GM23248 (cell line): ENCODE data around the gene IFT27. TPM values are rescaled to one million over a fixed set of nuclear protein-coding genes. Genes with fewer than 3 reads are reported as not detected.

Experiments used
- DNase-seq: peaks from one replicate; pipeline ENCODE4 v3.0.0-alpha.2; 2015
- H2AFZ ChIP-seq: fragments of 200-600 bp; sonication (generic); 2 replicates; pipeline ENCODE4 v1.6.1; 2016; ENCODE audit warnings: antibody characterized with exemption
- H3F3A ChIP-seq: fragments of 200-600 bp; sonication (generic); 2 replicates; pipeline ENCODE4 v1.6.1; 2016; ENCODE audit warnings: mild to moderate bottlenecking, antibody characterized with exemption, mixed run types; ENCODE audit not compliant: insufficient read depth
- H3K27ac ChIP-seq: fragments of 200-600 bp; sonication (generic); 2 replicates; pipeline ENCODE4 v1.5.1; 2016; ENCODE audit warnings: mild to moderate bottlenecking
- H3K27me3 ChIP-seq: fragments of 200-600 bp; sonication (generic); replicated peaks from 2 replicates; pipeline ENCODE4 v1.6.1; 2016; ENCODE audit warnings: mild to moderate bottlenecking; ENCODE audit not compliant: insufficient read depth
- H3K36me3 ChIP-seq: fragments of 200-600 bp; sonication (generic); 2 replicates; pipeline ENCODE4 v1.6.1; 2016; ENCODE audit warnings: low read depth, mild to moderate bottlenecking
- H3K4me1 ChIP-seq: fragments of 200-600 bp; sonication (generic); 2 replicates; pipeline ENCODE4 v1.6.1; 2016; ENCODE audit warnings: mild to moderate bottlenecking; ENCODE audit not compliant: insufficient read depth
- H3K4me2 ChIP-seq: fragments of 200-600 bp; sonication (generic); one replicate; pipeline ENCODE4 v1.6.1; 2016; ENCODE audit warnings: mild to moderate bottlenecking; ENCODE audit not compliant: unreplicated experiment
- H3K4me3 ChIP-seq: fragments of 200-600 bp; sonication (generic); 2 replicates; pipeline ENCODE4 v1.5.1; 2016; ENCODE audit warnings: mild to moderate bottlenecking
- H3K79me2 ChIP-seq: fragments of 200-600 bp; sonication (generic); 2 replicates; pipeline ENCODE4 v1.6.1; 2016; ENCODE audit warnings: mild to moderate bottlenecking; ENCODE audit not compliant: insufficient read depth
- H3K9ac ChIP-seq: fragments of 200-600 bp; sonication (generic); 2 replicates; pipeline ENCODE4 v1.6.1; 2016; ENCODE audit warnings: mild to moderate bottlenecking
- H3K9me2 ChIP-seq: fragments of 200-600 bp; sonication (generic); 2 replicates; pipeline ENCODE4 v1.6.1; 2016; ENCODE audit warnings: mixed run types, mild to moderate bottlenecking, moderate library complexity; ENCODE audit not compliant: insufficient read depth
- H3K9me3 ChIP-seq: fragments of 200-600 bp; sonication (generic); one replicate; pipeline ENCODE4 v1.6.1; 2017; ENCODE audit warnings: low read depth
- H4K20me1 ChIP-seq: fragments of 200-600 bp; sonication (generic); 2 replicates; pipeline ENCODE4 v1.6.0; 2016; ENCODE audit not compliant: insufficient read depth
- EZH2 ChIP-seq: fragments of 200-600 bp; sonication (generic); IDR thresholded peaks from 2 replicates; pipeline ENCODE4 v1.6.1; 2018; ENCODE audit warnings: antibody characterized with exemption, mild to moderate bottlenecking; ENCODE audit not compliant: insufficient read depth, poor library complexity, severe bottlenecking
- EZH2phosphoT487 ChIP-seq: fragments of 200-600 bp; sonication (generic); IDR thresholded peaks from 2 replicates; pipeline ENCODE4 v1.6.1; 2018; ENCODE audit warnings: antibody characterized with exemption, moderate library complexity, mild to moderate bottlenecking, low read depth; ENCODE audit not compliant: insufficient read depth
- WGBS, 2 experiments: methylation state at CpG; one replicate each; pipeline ENCODE4 v1.1.6; 2015 to 2017; ENCODE audit warnings: low lambda C conversion rate in 2 of 2, low coverage in 1 of 2; ENCODE audit errors: missing lambda C conversion rate in 2 of 2; 5-methylcytosine and 5-hydroxymethylcytosine counted together
- in situ Hi-C: fragments of 300-500 bp; cut with MboI; formaldehyde crosslinking; loops from 2 replicates; pipeline ENCODE4 v1.15.0; 2020
- polyA plus RNA-seq: library from polyadenylated mRNA; unstranded; fragments of >200 nt; fragmentation: Nextera tagmentation; extraction: Ambion mirVana; gene quantifications from 2 replicates; pipeline ENCODE4 v1.2.1, GENCODE V29; 2016
- total RNA-seq: library from RNA; depleted of rRNA; stranded (reverse); fragments of >200 nt; shearing (Covaris generic); gene quantifications from 2 replicates; pipeline ENCODE4 v1.2.3, GENCODE V29; 2014

The IFT27 gene
- total and polyA plus RNA-seq, 2 experiments from 2014 or later: 10.1 to 28.8 TPM

- no peaks in the 10 kb centered on the region for H3K9me3 ChIP-seq
- H4K20me1 ChIP-seq: no peaks in the 10 kb centered on the region
- H3K4me2 ChIP-seq: no peak overlapping the region
- no peaks in the 10 kb centered on the region for H3K79me2 ChIP-seq
- no peak overlapping the region for H3K27ac ChIP-seq
- H3K27me3 ChIP-seq: peaks cover 78% of the 10 kb centered on the region
- no peak overlapping the region for H3K4me3 ChIP-seq
- no peaks in the 10 kb centered on the region for H3K36me3 ChIP-seq
- DNase-seq: no peak
- 2 to 8% methylated on average over 6 to 9 of the region's 9 CpGs for WGBS, 2 experiments
- H3K9me2 ChIP-seq: no peaks in the 10 kb centered on the region
- H3K4me1 ChIP-seq: no peaks in the 10 kb centered on the region
- no peak overlapping the region for H3K9ac ChIP-seq
- H3F3A ChIP-seq: no peaks in the 10 kb centered on the region
- no peak overlapping the region for H2AFZ ChIP-seq
- no peak for TF ChIP-seq EZH2phosphoT487
- no peak for TF ChIP-seq EZH2
- in situ Hi-C loops: no loop called here
Observed at GRCh38 chr22:36819112-36819511, 43.2 kb upstream of the IFT27 start.

- Histone ChIP-seq H3K4me2 (no peak overlapping the region), H3K4me1 (no peaks in the 10 kb centered on the region), H4K20me1 (no peaks in the 10 kb centered on the region), H3K27me3 (peaks cover 83% of the 10 kb centered on the region), H3F3A (no peaks in the 10 kb centered on the region), H2AFZ (no peak overlapping the region), H3K36me3 (no peaks in the 10 kb centered on the region), H3K27ac (no peak overlapping the region), H3K9ac (no peak overlapping the region), H3K9me2 (no peaks in the 10 kb centered on the region), H3K4me3 (no peak overlapping the region), H3K9me3 (no peaks in the 10 kb centered on the region), H3K79me2 (no peaks in the 10 kb centered on the region)
- DNase-seq: peak; percentile 41
- WGBS, 2 experiments: 57 to 58% methylated on average over 6 of the region's 6 CpGs
- in situ Hi-C loops: no loop called here
- TF ChIP-seq EZH2: peak; percentile 9
- no peak for TF ChIP-seq EZH2phosphoT487
Observed at GRCh38 chr22:36818010-36818642, 42.2 kb upstream of the IFT27 start.

GRCh38 chr22:36817525-36817848, 41.6 kb upstream of the IFT27 start:
- H3K9me2 ChIP-seq: no peaks in the 10 kb centered on the region
- in situ Hi-C loops: no loop called here
- no peak for TF ChIP-seq EZH2phosphoT487
- no peak for TF ChIP-seq EZH2
- no peaks in the 10 kb centered on the region for H3F3A ChIP-seq
- no peaks in the 10 kb centered on the region for H3K36me3 ChIP-seq
- H3K4me3 ChIP-seq: no peak overlapping the region
- DNase-seq: no peak
- peaks cover 89% of the 10 kb centered on the region for H3K27me3 ChIP-seq
- no peak overlapping the region for H3K4me2 ChIP-seq
- H3K9me3 ChIP-seq: no peaks in the 10 kb centered on the region
- no peaks in the 10 kb centered on the region for H3K4me1 ChIP-seq
- H4K20me1 ChIP-seq: no peaks in the 10 kb centered on the region
- no peak overlapping the region for H2AFZ ChIP-seq
- H3K79me2 ChIP-seq: no peaks in the 10 kb centered on the region
- H3K27ac ChIP-seq: no peak overlapping the region
- WGBS, 2 experiments: 21 to 29% methylated on average over 5 of the region's 5 CpGs
- H3K9ac ChIP-seq: no peak overlapping the region

GRCh38 chr22:36816636-36817524, 41.0 kb upstream of the IFT27 start, which contains the start of gene PVALB:
TSS of gene PVALB (minus strand) at chr22:36817035. CDS start at chr22:36817005, 30 bp downstream.
- peak; percentile 55 for DNase-seq
- H3K9ac ChIP-seq: no peak within 1 kb of the TSS
- in situ Hi-C loops: no loop called here
- TF ChIP-seq EZH2phosphoT487: no peak
- peak; percentile 89 for TF ChIP-seq EZH2
- H3K4me1 ChIP-seq: no peaks in the 10 kb centered on the region
- no peaks in the 10 kb centered on the region for H3K79me2 ChIP-seq
- no peak within 1 kb of the TSS for H3K27ac ChIP-seq
- 2 to 3% methylated on average over 56 to 73 of the region's 75 CpGs for WGBS, 2 experiments
- H3K36me3 ChIP-seq: no peaks in the 10 kb centered on the region
- no peaks in the 10 kb centered on the region for H3K9me3 ChIP-seq
- no peaks in the 10 kb centered on the region for H3F3A ChIP-seq
- H4K20me1 ChIP-seq: no peaks in the 10 kb centered on the region
- no peaks in the 10 kb centered on the region for H3K9me2 ChIP-seq
- peaks cover 90% of the 10 kb centered on the region for H3K27me3 ChIP-seq
- peak within 1 kb of the TSS; percentile 34; the same call in 1 of the 2 replicates for H3K4me3 ChIP-seq
- H3K4me2 ChIP-seq: peak within 1 kb of the TSS; percentile 39
- no peak within 1 kb of the TSS for H2AFZ ChIP-seq
